HCT116 (cell line): ENCODE measurements around the gene TEX261. TPM values are rescaled to one million over a fixed set of nuclear protein-coding genes. Genes with fewer than 3 reads are reported as not detected.

Experiments
- ATAC-seq: fragments of 200-7000 bp; cut with Tn5 transposase; 2 replicates; pipeline ENCODE4 v1.9.1; 2020; ENCODE audit warnings: mild to moderate bottlenecking, moderate library complexity
- BruUV-seq: library from RNA; stranded (reverse); fragments of 400-500 nt; replicated peaks from 2 replicates; lab custom pipeline; 2021; lab: Mats Ljungman, UMichigan
- CTCF ChIA-PET: fragments of 300-600 bp; sonication (Branson Sonifier 250); formaldehyde crosslinking; loops from one replicate; lab custom pipeline; 2021; ENCODE audit warnings: antibody characterized with exemption; lab: Charles Lee
- POLR2A ChIA-PET: fragments of 300-600, 350-600 bp; sonication (Branson Sonifier 250); formaldehyde crosslinking; loops from one replicate; lab custom pipeline; 2021; ENCODE audit warnings: antibody characterized with exemption; lab: Charles Lee
- RAD21 ChIA-PET, 2 experiments: fragments of 300-600 bp; sonication (Branson Sonifier 250); formaldehyde crosslinking; loops; one replicate each; lab custom pipeline; 2023; ENCODE audit warnings: low total read pairs in 2 of 2; ENCODE audit not compliant: uncharacterized antibody in 2 of 2, unreplicated experiment in 2 of 2, low non-redundant PET in 1 of 2; lab: Charles Lee
- DNase-seq: peaks from one replicate; pipeline ENCODE4 v3.0.0-alpha.2; 2010; ENCODE audit warnings: low read depth, low spot score
- H2AFZ ChIP-seq: fragments of 200-600 bp; shearing (Covaris generic), sonication (generic); 2 replicates; pipeline ENCODE4 v1.6.1; 2017; ENCODE audit warnings: low read depth, mixed run types, mixed read lengths, antibody characterized with exemption, low read length; ENCODE audit not compliant: poor library complexity, severe bottlenecking
- H3K27ac ChIP-seq: 2 replicates; pipeline ENCODE4 v1.5.1; 2012; ENCODE audit warnings: low read depth, low read length
- H3K27me3 ChIP-seq: fragments of 200-600 bp; sonication (generic); 2 replicates; pipeline ENCODE4 v1.6.1; 2016; ENCODE audit warnings: mixed run types, low read length, mixed read lengths; ENCODE audit not compliant: insufficient read depth
- H3K36me3 ChIP-seq, 2 experiments: fragments of 200-500 bp in 1 of 2; fragments of 200-600 bp in 1 of 2; sonication (Bioruptor generic) in 1 of 2; sonication (generic) in 1 of 2; 2 replicates each; pipeline versions ENCODE4 v1.5.1 to v1.6.1; 2014 to 2016; ENCODE audit warnings: low read length in 2 of 2, inconsistent platforms in 1 of 2, mixed read lengths in 1 of 2, mixed run types in 1 of 2; ENCODE audit not compliant: insufficient read depth in 2 of 2, control insufficient read depth in 1 of 2
- H3K4me1 ChIP-seq, 2 experiments: fragments of 200-600 bp in 1 of 2; sonication (generic) in 1 of 2; 2 replicates each; pipeline versions ENCODE4 v1.5.1 to v1.6.1; 2012 to 2017; ENCODE audit warnings: low read length in 2 of 2, inconsistent platforms in 1 of 2, mild to moderate bottlenecking in 1 of 2, mixed read lengths in 1 of 2, mixed run types in 1 of 2, moderate library complexity in 1 of 2; ENCODE audit not compliant: insufficient read depth in 2 of 2, control insufficient read depth in 1 of 2
- H3K4me2 ChIP-seq: fragments of 200-600 bp; sonication (generic); 2 replicates; pipeline ENCODE4 v1.6.1; 2017; ENCODE audit warnings: mixed run types, low read length, mixed read lengths
- H3K4me3 ChIP-seq, 2 experiments: fragments of 200-600 bp in 1 of 2; sonication (generic) in 1 of 2; replicated peaks in 1 of 2; 2 replicates each; pipeline ENCODE4 v1.5.1; 2011 to 2016; ENCODE audit warnings: low read length in 2 of 2, control low read depth in 1 of 2, low read depth in 1 of 2, mild to moderate bottlenecking in 1 of 2, mixed read lengths in 1 of 2, mixed run types in 1 of 2
- H3K79me2 ChIP-seq: fragments of 200-600 bp; sonication (generic); 2 replicates; pipeline ENCODE4 v1.6.1; 2017; ENCODE audit warnings: mild to moderate bottlenecking, mixed run types, low read length, moderate library complexity, mixed read lengths; ENCODE audit not compliant: insufficient read depth
- H3K9ac ChIP-seq: fragments of 200-600 bp; sonication (generic); 2 replicates; pipeline ENCODE4 v1.6.1; 2016; ENCODE audit warnings: low read length, mixed read lengths
- H3K9me2 ChIP-seq: fragments of 200-600 bp; sonication (generic), shearing (Covaris generic); 2 replicates; pipeline ENCODE4 v1.6.1; 2017; ENCODE audit warnings: mixed run types, mild to moderate bottlenecking, moderate library complexity; ENCODE audit not compliant: insufficient read depth
- H3K9me3 ChIP-seq, 2 experiments: fragments of 200-500 bp in 1 of 2; fragments of 200-600 bp in 1 of 2; sonication (Bioruptor generic) in 1 of 2; sonication (generic) in 1 of 2; 2 replicates each; pipeline ENCODE4 v1.6.1; 2014 to 2017; ENCODE audit warnings: low read length in 2 of 2, mixed read lengths in 2 of 2, inconsistent platforms in 1 of 2, low read depth in 1 of 2, mild to moderate bottlenecking in 1 of 2, mixed run types in 1 of 2, moderate library complexity in 1 of 2; ENCODE audit not compliant: control insufficient read depth in 1 of 2, insufficient read depth in 1 of 2
- H4K20me1 ChIP-seq: fragments of 200-600 bp; sonication (generic), shearing (Covaris generic); 2 replicates; pipeline ENCODE4 v1.6.1; 2017; ENCODE audit warnings: mixed run types, mild to moderate bottlenecking, moderate library complexity; ENCODE audit not compliant: insufficient read depth
- CBX3 ChIP-seq: IDR thresholded peaks from 2 replicates; pipeline ENCODE4 v1.6.1; 2012; ENCODE audit warnings: low read depth
- CEBPB ChIP-seq: IDR thresholded peaks from 2 replicates; pipeline ENCODE4 v1.6.1; 2012; ENCODE audit warnings: low read depth
- EGR1 ChIP-seq: IDR thresholded peaks from 2 replicates; pipeline ENCODE4 v1.6.1; 2012; ENCODE audit warnings: low read depth
- EZH2 ChIP-seq: fragments of 200-600 bp; sonication (generic); IDR thresholded peaks from 2 replicates; pipeline ENCODE4 v1.6.1; 2017; ENCODE audit warnings: antibody characterized with exemption, mixed run types
- EZH2phosphoT487 ChIP-seq: fragments of 200-600 bp; IDR thresholded peaks from 2 replicates; pipeline ENCODE4 v1.6.1; 2018; ENCODE audit warnings: antibody characterized with exemption, borderline replicate concordance
- FOSL1 ChIP-seq: IDR thresholded peaks from 2 replicates; pipeline ENCODE4 v1.6.1; 2012; ENCODE audit warnings: low read depth
- JUND ChIP-seq: IDR thresholded peaks from 2 replicates; pipeline ENCODE4 v1.6.1; 2012
- RAD21 ChIP-seq: IDR thresholded peaks from 2 replicates; pipeline ENCODE4 v1.6.1; 2012; ENCODE audit warnings: low read depth, mild to moderate bottlenecking
- SIN3A ChIP-seq: IDR thresholded peaks from 2 replicates; pipeline ENCODE4 v1.6.1; 2012; ENCODE audit warnings: low read depth
- SP1 ChIP-seq: IDR thresholded peaks from 2 replicates; pipeline ENCODE4 v1.6.1; 2012; ENCODE audit warnings: low read depth
- SRF ChIP-seq: IDR thresholded peaks from 2 replicates; pipeline ENCODE4 v1.6.1; 2012; ENCODE audit warnings: low read depth
- TCF7L2 ChIP-seq: IDR thresholded peaks from 2 replicates; pipeline ENCODE4 v1.7.0; 2011; ENCODE audit warnings: borderline replicate concordance, inconsistent platforms; ENCODE audit not compliant: insufficient read depth, insufficient read length; ENCODE audit errors: extremely low read depth
- intact Hi-C: fragments of 100-400 bp; cut with micrococcal nuclease; formaldehyde crosslinking; loops from 2 replicates; pipeline ENCODE4 v1.10.0; 2022
- total RNA-seq: library from RNA; stranded (reverse); gene quantifications from one replicate; pipeline ENCODE4 v1.2.1, GENCODE V29; 2021; ENCODE audit not compliant: unreplicated experiment
- TF ChIP-seq, protein P1 (sequence below): IDR thresholded peaks from 2 replicates; pipeline ENCODE4 v1.6.1; 2012

TEX261 gene
- total RNA-seq, 1 experiment from 2014 or later, result 37.9 TPM

DNA sequence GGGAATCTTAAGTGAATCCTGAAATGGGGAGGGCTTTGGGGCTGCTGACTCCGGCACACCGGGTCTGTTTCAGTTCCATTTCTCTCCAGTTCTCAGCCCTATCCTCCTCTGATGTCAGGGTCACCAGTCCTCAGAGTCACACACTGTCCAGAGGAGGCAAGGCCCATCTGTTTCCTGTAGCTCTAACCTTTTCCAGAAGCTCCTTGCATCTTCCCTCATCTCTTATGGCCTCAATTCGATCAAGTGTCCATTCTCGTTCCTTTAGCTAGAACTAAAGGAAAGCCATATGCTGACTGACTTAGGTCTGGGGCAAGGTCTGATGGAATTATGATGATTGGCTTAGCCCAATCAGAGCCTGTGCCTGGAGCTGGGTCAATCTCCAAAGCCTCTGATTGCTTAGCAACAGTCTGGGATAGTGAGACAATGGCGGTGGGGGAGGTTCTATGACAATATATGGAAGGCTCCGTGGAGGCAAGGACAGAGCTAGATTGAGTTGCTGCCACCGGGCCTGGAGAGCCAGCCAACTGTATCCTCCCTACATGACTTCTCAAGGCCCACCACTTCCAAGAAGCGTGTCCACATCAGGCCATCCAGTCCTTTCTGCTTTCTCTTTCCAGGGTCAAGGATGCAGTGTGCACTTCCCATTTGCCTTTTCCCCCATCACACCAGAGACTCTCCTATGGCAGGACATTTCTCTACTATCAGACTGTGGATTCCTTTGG lies 11.0 kb downstream of the TEX261 start:
- POLR2A ChIA-PET, result no interaction called here
- no peak for DNase-seq
- Histone ChIP-seq H3K36me3 (peaks cover 6 to 12% of the 10 kb centered on the region in 2 experiments; a peak in 3 of 4 replicates), H3K9me3 (no peaks in the 10 kb centered on the region), H3K4me1 (peaks cover 2 to 9% of the 10 kb centered on the region in 2 experiments; a peak in 2 of 4 replicates), H3K4me2 (no peak overlapping the region), H4K20me1 (no peaks in the 10 kb centered on the region), H3K27ac (no peak overlapping the region)
- CTCF ChIA-PET, result interaction anchor here (1.2 kb wide), 1 partner anchor 11 kb away, joined by 7 read pairs; no protein-coding TSS in a partner anchor
- intact Hi-C loops, result no loop called here
- TF ChIP-seq JUND, result no peak
- TF ChIP-seq SIN3A, result no peak
- TF ChIP-seq RAD21, result no peak
- no peak for TF ChIP-seq SRF
- TF ChIP-seq EZH2, result no peak
- TF ChIP-seq CBX3, result no peak
- TF ChIP-seq FOSL1, result no peak
- TF ChIP-seq EZH2phosphoT487, result no peak
- no peak for TF ChIP-seq CEBPB
- TF ChIP-seq, protein P1, sequence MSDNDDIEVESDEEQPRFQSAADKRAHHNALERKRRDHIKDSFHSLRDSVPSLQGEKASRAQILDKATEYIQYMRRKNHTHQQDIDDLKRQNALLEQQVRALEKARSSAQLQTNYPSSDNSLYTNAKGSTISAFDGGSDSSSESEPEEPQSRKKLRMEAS, result no peak
- no peak for TF ChIP-seq TCF7L2
- TF ChIP-seq EGR1, result no peak
- no peak for TF ChIP-seq SP1
- TF ChIP-seq, all 23 proteins: peak for 0
- H3K9ac ChIP-seq, result no peak overlapping the region
- BruUV-seq, result no TSS peak
- H2AFZ ChIP-seq, result no peak overlapping the region
- H3K4me3 ChIP-seq, result no peak overlapping the region
- RAD21 ChIA-PET, result no interaction called here
- H3K9me2 ChIP-seq, result no peaks in the 10 kb centered on the region
- no peak for ATAC-seq
- H3K79me2 ChIP-seq, result no peaks in the 10 kb centered on the region
- no peaks in the 10 kb centered on the region for H3K27me3 ChIP-seq
